Left lung (tissue), 10 donors: ENCODE results near the gene CROCC. TPM values are rescaled to one million over a fixed set of nuclear protein-coding genes. Genes with fewer than 3 reads are reported as not detected.
"Not testable (repeated sequence)": the region's sequence is repeated elsewhere in the genome, so short reads cannot be mapped to it uniquely, and the experiment has no call there.

ENCODE experiments used
- ATAC-seq: fragments of 200-7000 bp; cut with Tn5 transposase; one replicate; pipeline ENCODE4 v1.9.1; 2020; ENCODE audit warnings: moderate library complexity
- DNase-seq, 4 donors: peaks; one replicate each; pipeline ENCODE4 v3.0.0-alpha.2; 2013 to 2020
- H3K27ac ChIP-seq, 2 donors: fragments of 200-600 bp; sonication (generic) in 1 of 2; one replicate each; pipeline versions ENCODE4 v1.5.0 to v1.8.0; 2020 to 2021
- H3K27me3 ChIP-seq, 2 donors: fragments of 200-600 bp; sonication (generic) in 1 of 2; one replicate each; pipeline versions ENCODE4 v1.5.0 to v1.8.0; 2020 to 2021
- H3K36me3 ChIP-seq, 2 donors: fragments of 200-600 bp; sonication (generic) in 1 of 2; one replicate each; pipeline versions ENCODE4 v1.5.0 to v1.8.0; 2020 to 2021
- H3K4me1 ChIP-seq, 2 donors: fragments of 200-600 bp; one replicate each; pipeline ENCODE4 v1.8.0; 2021
- H3K4me3 ChIP-seq, 2 donors: fragments of 200-600 bp; sonication (generic) in 1 of 2; one replicate each; pipeline versions ENCODE4 v1.5.0 to v1.8.0; 2020 to 2021; ENCODE audit warnings: mild to moderate bottlenecking in 1 of 2
- H3K9me3 ChIP-seq, 2 donors: fragments of 200-600 bp; sonication (generic) in 1 of 2; one replicate each; pipeline versions ENCODE4 v1.5.0 to v1.8.0; 2020 to 2021
- CTCF ChIP-seq, 2 donors: fragments of 200-600 bp; sonication (generic) in 1 of 2; IDR thresholded peaks; one replicate each; pipeline versions ENCODE4 v1.5.0 to v1.8.0; 2021; ENCODE audit warnings: antibody characterized with exemption in 2 of 2
- intact Hi-C, 2 donors: fragments of 100-400 bp; cut with DNase I; formaldehyde crosslinking; loops; one replicate each; pipeline versions ENCODE4 v1.11.2 to v1.14.2; 2022
- polyA plus RNA-seq, 6 donors: library from polyadenylated mRNA; unstranded; fragments of 120-200 nt; gene quantifications; one replicate each; pipeline ENCODE4 v1.2.1, GENCODE V29; 2013; ENCODE audit not compliant: insufficient read length in 6 of 6
- total RNA-seq, 2 donors: library from RNA; stranded (reverse); fragmentation: NEBNext Ultra II Directional; extraction: Animal tissue kit (Norgen Biotek cat#: 25700); gene quantifications; one replicate each; pipeline ENCODE4 v1.2.1, GENCODE V29; 2021
- donor health status: DM: no; HTN: yes; CAD: no.
- donor health status: DM: no; HTN: no; CAD: no.

Gene CROCC
- total and polyA plus RNA-seq, 8 donors = 19.1 to 66.2 (median 53.9) TPM

GRCh38 chr1:16952376-16952775, 30.6 kb downstream of the CROCC start:
- not testable (repeated sequence) for ATAC-seq, H3K27ac ChIP-seq, H3K4me3 ChIP-seq, DNase-seq, H3K27me3 ChIP-seq, H3K9me3 ChIP-seq, H3K4me1 ChIP-seq
- intact Hi-C loops = loop anchor here in 1 of 2 donors (5.0 kb wide), 1 partner anchor 95 kb away; no protein-coding TSS in a partner anchor
- peaks cover 0 to 21% of the 10 kb centered on the region in 2 donors for H3K36me3 ChIP-seq

DNA sequence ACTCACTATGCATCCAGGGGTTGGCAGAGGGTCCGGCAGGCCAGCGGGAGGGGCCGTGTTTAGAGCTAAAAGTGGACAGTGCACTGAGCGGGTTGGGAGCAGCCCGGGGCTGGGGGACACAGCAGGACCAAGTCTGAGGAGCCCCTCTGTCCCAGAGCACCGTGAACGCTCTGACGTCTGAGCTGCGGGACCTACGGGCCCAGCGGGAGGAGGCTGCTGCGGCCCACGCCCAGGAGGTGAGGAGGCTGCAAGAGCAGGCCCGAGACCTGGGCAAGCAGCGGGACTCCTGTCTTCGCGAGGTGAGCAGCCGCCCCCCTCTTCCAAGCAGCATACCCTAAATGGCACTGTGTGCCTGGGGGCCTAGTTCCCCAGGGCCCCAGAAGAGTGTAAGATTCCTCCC, 32.8 kb downstream of the CROCC start:
- DNase-seq (no peak), ATAC-seq (no peak)
- Histone ChIP-seq H3K36me3 (peaks cover 0 to 15% of the 10 kb centered on the region in 2 donors), H3K27me3 (no peaks in the 10 kb centered on the region), H3K4me1 (peaks cover 0 to 5% of the 10 kb centered on the region in 2 donors), H3K4me3 (no peak overlapping the region), H3K9me3 (no peaks in the 10 kb centered on the region), H3K27ac (no peak overlapping the region)
- TF ChIP-seq CTCF (IDR thresholded peaks at IDR 0.05) = no peak
- intact Hi-C loops = loop anchor here in 1 of 2 donors (5.0 kb wide), 1 partner anchor 93 kb away; no protein-coding TSS in a partner anchor

DNA sequence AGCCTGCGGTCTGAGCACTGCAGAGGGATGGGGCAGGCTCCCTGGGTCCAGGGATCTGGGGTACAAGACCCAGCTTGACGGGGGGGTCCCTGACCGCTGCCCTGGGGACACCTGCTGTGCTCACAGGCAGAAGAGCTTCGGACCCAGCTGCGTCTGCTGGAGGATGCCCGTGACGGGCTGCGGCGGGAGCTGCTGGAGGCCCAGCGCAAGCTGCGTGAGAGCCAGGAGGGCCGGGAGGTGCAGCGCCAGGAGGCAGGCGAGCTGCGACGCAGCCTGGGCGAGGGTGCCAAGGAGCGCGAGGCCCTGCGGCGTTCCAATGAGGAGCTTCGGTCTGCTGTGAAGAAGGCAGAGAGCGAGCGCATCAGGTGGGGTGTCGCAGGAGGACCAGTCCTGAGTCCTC, 33.5 kb downstream of the CROCC start:
- no peaks in the 10 kb centered on the region for H3K27me3 ChIP-seq
- H3K4me3 ChIP-seq = no peak overlapping the region
- ATAC-seq (no peak), DNase-seq (no peak)
- peaks cover 0 to 15% of the 10 kb centered on the region in 2 donors for H3K36me3 ChIP-seq
- no peak overlapping the region for H3K27ac ChIP-seq
- no peak for TF ChIP-seq CTCF (IDR thresholded peaks at IDR 0.05)
- peaks cover under 1 to 5% of the 10 kb centered on the region in 2 donors for H3K4me1 ChIP-seq
- H3K9me3 ChIP-seq = no peaks in the 10 kb centered on the region
- intact Hi-C loops = no loop called here

DNA sequence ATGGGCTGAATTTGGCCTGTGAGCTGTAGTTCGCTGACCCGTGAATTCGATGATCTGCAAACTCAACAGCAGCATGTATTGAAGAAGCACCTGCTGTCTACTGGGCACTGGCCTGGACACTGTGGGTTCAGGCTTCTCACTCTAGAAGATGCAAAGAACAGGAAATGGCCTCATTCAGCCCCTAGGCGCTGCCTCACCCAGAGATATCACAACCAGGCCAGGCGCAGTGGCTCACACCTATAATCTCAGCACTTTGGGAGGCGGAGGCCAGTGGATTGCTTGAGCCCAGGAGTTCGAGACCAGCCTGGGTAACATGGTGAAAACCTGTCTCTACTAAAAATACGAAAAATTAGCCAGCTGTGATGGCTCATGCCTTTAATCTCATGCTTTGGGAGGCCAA, 35.0 kb downstream of the CROCC start:
- no peak for DNase-seq
- TF ChIP-seq CTCF (IDR thresholded peaks at IDR 0.05) = no peak
- Histone ChIP-seq H3K4me1 (peaks cover 8 to 15% of the 10 kb centered on the region in 2 donors), H3K27me3 (no peaks in the 10 kb centered on the region), H3K9me3 (no peaks in the 10 kb centered on the region), H3K27ac (no peak overlapping the region), H3K36me3 (peaks cover 0 to 15% of the 10 kb centered on the region in 2 donors), H3K4me3 (no peak overlapping the region)
- intact Hi-C loops = no loop called here
- no peak for ATAC-seq

- intact Hi-C loops = no loop called here
- Histone ChIP-seq H3K9me3 (no peaks in the 10 kb centered on the region), H3K4me3 (no peak overlapping the region), H3K36me3 (peaks cover 0 to 15% of the 10 kb centered on the region in 2 donors), H3K4me1 (peaks cover 8 to 11% of the 10 kb centered on the region in 2 donors), H3K27me3 (no peaks in the 10 kb centered on the region), H3K27ac (no peak overlapping the region)
- TF ChIP-seq CTCF (IDR thresholded peaks at IDR 0.05) = no peak
- DNase-seq (no peak), ATAC-seq (no peak)
These were observed 36.0 kb downstream of the CROCC start for GRCh38 chr1:16957731-16958130.

GRCh38 chr1:16958475-16958874, 36.7 kb downstream of the CROCC start:
- DNase-seq = no peak
- H3K27me3 ChIP-seq = no peaks in the 10 kb centered on the region
- intact Hi-C loops = no loop called here

More at GRCh38 chr1:16958475-16958874, 36.7 kb downstream of the CROCC start:
- H3K27ac ChIP-seq = no peak overlapping the region
- no peak overlapping the region for H3K4me3 ChIP-seq
- ATAC-seq = no peak
- peaks cover 0 to 15% of the 10 kb centered on the region in 2 donors for H3K36me3 ChIP-seq
- no peaks in the 10 kb centered on the region for H3K9me3 ChIP-seq
- TF ChIP-seq CTCF (IDR thresholded peaks at IDR 0.05) = no peak
- peaks cover 8 to 11% of the 10 kb centered on the region in 2 donors for H3K4me1 ChIP-seq
